ENCODE measurements around the gene KCTD10.

The KCTD10 gene

GRCh38 chr12:109477185-109477962 is at the start of gene KCTD10, which contains the start of gene UBE3B:
Gene KCTD10 (minus strand): TSS chr12:109477300. CDS start chr12:109477262, 38 bp downstream.
Gene UBE3B (plus strand): TSS chr12:109477634. CDS start chr12:109483552, 5,918 bp downstream.
- DNase-seq (ENCODE audit: low spot score), result peak; percentile 82

GRCh38 chr12:109525279-109525585 is 48.1 kb upstream of the KCTD10 start:
- DNase-seq (ENCODE audit: low spot score), result no peak

GRCh38 chr12:109524466-109525278 is 47.6 kb upstream of the KCTD10 start:
- DNase-seq (ENCODE audit: low spot score), result no peak

- DNase-seq (ENCODE audit: low spot score), result no peak
These were observed 46.4 kb upstream of the KCTD10 start for GRCh38 chr12:109523504-109523903.

- no peak for DNase-seq (ENCODE audit: low spot score)
These were observed 46.0 kb upstream of the KCTD10 start for GRCh38 chr12:109523071-109523470.

- no peak for DNase-seq (ENCODE audit: low spot score)
These were observed 44.7 kb upstream of the KCTD10 start for GRCh38 chr12:109521831-109522230.

GRCh38 chr12:109519787-109520186 is 42.7 kb upstream of the KCTD10 start:
- DNase-seq (ENCODE audit: low spot score), result no peak

GRCh38 chr12:109518820-109519665 is 41.9 kb upstream of the KCTD10 start:
- peak; percentile 47 for DNase-seq (ENCODE audit: low spot score)

GRCh38 chr12:109517619-109518018 is 40.5 kb upstream of the KCTD10 start:
- DNase-seq (ENCODE audit: low spot score), result no peak

- DNase-seq (ENCODE audit: low spot score), result no peak
These were observed 36.9 kb upstream of the KCTD10 start for GRCh38 chr12:109513977-109514376.

GRCh38 chr12:109513051-109513450 is 36.0 kb upstream of the KCTD10 start:
- no peak for DNase-seq (ENCODE audit: low spot score)

- DNase-seq (ENCODE audit: low spot score), result no peak
These were observed 35.5 kb upstream of the KCTD10 start for GRCh38 chr12:109512608-109513007.

- no peak for DNase-seq (ENCODE audit: low spot score)
These were observed 33.1 kb upstream of the KCTD10 start for GRCh38 chr12:109510196-109510595.

- DNase-seq (ENCODE audit: low spot score), result no peak
These were observed 27.0 kb upstream of the KCTD10 start for GRCh38 chr12:109504068-109504467.

GRCh38 chr12:109503611-109504010 is 26.5 kb upstream of the KCTD10 start:
- no peak for DNase-seq (ENCODE audit: low spot score)

- DNase-seq (ENCODE audit: low spot score), result no peak
These were observed 25.2 kb upstream of the KCTD10 start for GRCh38 chr12:109502332-109502731.

GRCh38 chr12:109501299-109501698 is 24.2 kb upstream of the KCTD10 start:
- no peak for DNase-seq (ENCODE audit: low spot score)

- DNase-seq (ENCODE audit: low spot score), result no peak
These were observed 23.5 kb upstream of the KCTD10 start for GRCh38 chr12:109500406-109501185.

- DNase-seq (ENCODE audit: low spot score), result no peak
These were observed 20.6 kb upstream of the KCTD10 start for GRCh38 chr12:109497675-109498074.

GRCh38 chr12:109496306-109496705 is 19.2 kb upstream of the KCTD10 start:
- DNase-seq (ENCODE audit: low spot score), result no peak

- no peak for DNase-seq (ENCODE audit: low spot score)
These were observed 17.9 kb upstream of the KCTD10 start for GRCh38 chr12:109495012-109495411.

All from CD4-positive, alpha-beta T cell treated with Interleukin-15 for 4 hours (primary cell).